HuH-7.5 (cell line): ENCODE data around the gene CLEC16A.

Experiments used
- DNase-seq: peaks from one replicate; pipeline ENCODE4 v3.0.0; 2011; ENCODE audit warnings: low spot score

Gene CLEC16A

GRCh38 chr16:11087691-11088073 lies 143.3 kb downstream of the CLEC16A start:
- no peak for DNase-seq

GRCh38 chr16:11088074-11088730 lies 143.8 kb downstream of the CLEC16A start:
- DNase-seq = no peak

- DNase-seq = no peak
These were observed 144.5 kb downstream of the CLEC16A start for GRCh38 chr16:11088831-11089230.

- DNase-seq = no peak
These were observed 145.2 kb downstream of the CLEC16A start for GRCh38 chr16:11089504-11090124.

- no peak for DNase-seq
These were observed 145.9 kb downstream of the CLEC16A start for GRCh38 chr16:11090232-11090631.

GRCh38 chr16:11091021-11091785 lies 146.8 kb downstream of the CLEC16A start:
- no peak for DNase-seq

GRCh38 chr16:11092788-11093571 lies 148.6 kb downstream of the CLEC16A start:
- no peak for DNase-seq

- DNase-seq = no peak
These were observed 149.3 kb downstream of the CLEC16A start for GRCh38 chr16:11093572-11094074.

- no peak for DNase-seq
These were observed 149.9 kb downstream of the CLEC16A start for GRCh38 chr16:11094075-11094856.

- DNase-seq = no peak
These were observed 150.6 kb downstream of the CLEC16A start for GRCh38 chr16:11094857-11095565.

GRCh38 chr16:11095935-11096334 lies 151.6 kb downstream of the CLEC16A start:
- DNase-seq = no peak

- no peak for DNase-seq
These were observed 152.9 kb downstream of the CLEC16A start for GRCh38 chr16:11097094-11097786.

- no peak for DNase-seq
These were observed 153.4 kb downstream of the CLEC16A start for GRCh38 chr16:11097787-11098167.

GRCh38 chr16:11098601-11099390 lies 154.4 kb downstream of the CLEC16A start:
- DNase-seq = no peak

GRCh38 chr16:11099672-11100205 lies 155.4 kb downstream of the CLEC16A start:
- no peak for DNase-seq

- no peak for DNase-seq
These were observed 155.9 kb downstream of the CLEC16A start for GRCh38 chr16:11100239-11100750.

GRCh38 chr16:11101283-11101682 lies 156.9 kb downstream of the CLEC16A start:
- DNase-seq = no peak

- DNase-seq = no peak
These were observed 157.5 kb downstream of the CLEC16A start for GRCh38 chr16:11101695-11102522.
